Stromal cell of bone marrow (primary cell): ENCODE measurements around the gene NCAM2.
"Not testable (repeated sequence)": the region's sequence is repeated elsewhere in the genome, so short reads cannot be mapped to it uniquely, and the experiment has no call there.

Source experiments
- DNase-seq: peaks from one replicate; pipeline ENCODE4 v3.0.0-alpha.2; 2012; ENCODE audit warnings: low read depth

Gene NCAM2

GRCh38 chr21:21103692-21104091, 105.5 kb downstream of the NCAM2 start:
- no peak for DNase-seq

GRCh38 chr21:21109736-21110135, 111.5 kb downstream of the NCAM2 start:
- DNase-seq, result no peak

GRCh38 chr21:21111309-21111920, 113.2 kb downstream of the NCAM2 start:
- DNase-seq, result no peak

GRCh38 chr21:21114461-21114860, 116.3 kb downstream of the NCAM2 start:
- DNase-seq, result no peak

- no peak for DNase-seq
Observed at GRCh38 chr21:21119091-21119490, 120.9 kb downstream of the NCAM2 start.

GRCh38 chr21:21122680-21123079, 124.5 kb downstream of the NCAM2 start:
- no peak for DNase-seq

- DNase-seq, result no peak
Observed at GRCh38 chr21:21132390-21132789, 134.2 kb downstream of the NCAM2 start.

GRCh38 chr21:21137986-21138385, 139.8 kb downstream of the NCAM2 start:
- DNase-seq, result no peak

GRCh38 chr21:21146587-21147373, 148.6 kb downstream of the NCAM2 start:
- no peak for DNase-seq

GRCh38 chr21:21147374-21147745, 149.2 kb downstream of the NCAM2 start:
- DNase-seq, result no peak

- no peak for DNase-seq
Observed at GRCh38 chr21:21148009-21148408, 149.8 kb downstream of the NCAM2 start.

- DNase-seq, result no peak
Observed at GRCh38 chr21:21148514-21148913, 150.3 kb downstream of the NCAM2 start.

GRCh38 chr21:21149445-21149844, 151.2 kb downstream of the NCAM2 start:
- DNase-seq, result not testable (repeated sequence)

- no peak for DNase-seq
Observed at GRCh38 chr21:21151231-21151630, 153.0 kb downstream of the NCAM2 start.

GRCh38 chr21:21156397-21156796, 158.2 kb downstream of the NCAM2 start:
- no peak for DNase-seq

GRCh38 chr21:21156957-21157356, 158.7 kb downstream of the NCAM2 start:
- peak; percentile 18 for DNase-seq

GRCh38 chr21:21158376-21158918, 160.2 kb downstream of the NCAM2 start:
- DNase-seq, result no peak

GRCh38 chr21:21159253-21159899, 161.2 kb downstream of the NCAM2 start:
- no peak for DNase-seq

- no peak for DNase-seq
Observed at GRCh38 chr21:21162786-21163185, 164.6 kb downstream of the NCAM2 start.

- peak; percentile 59 for DNase-seq
Observed at GRCh38 chr21:21163904-21164303, 165.7 kb downstream of the NCAM2 start.

- peak; percentile 93 for DNase-seq
Observed at GRCh38 chr21:21165063-21165645, 166.9 kb downstream of the NCAM2 start.

- DNase-seq, result no peak
Observed at GRCh38 chr21:21174676-21175075, 176.5 kb downstream of the NCAM2 start.
